DMS 273 (cell line): ENCODE data around the gene KRTAP10-11.
"Not testable (repeated sequence)": the region's sequence is repeated elsewhere in the genome, so short reads cannot be mapped to it uniquely, and the experiment has no call there.

ENCODE experiments used
- DNase-seq: peaks from one replicate; lab custom pipeline; 2025; ENCODE audit not compliant: unreplicated experiment; lab: John Stamatoyannopoulos, UW

Gene KRTAP10-11

DNA sequence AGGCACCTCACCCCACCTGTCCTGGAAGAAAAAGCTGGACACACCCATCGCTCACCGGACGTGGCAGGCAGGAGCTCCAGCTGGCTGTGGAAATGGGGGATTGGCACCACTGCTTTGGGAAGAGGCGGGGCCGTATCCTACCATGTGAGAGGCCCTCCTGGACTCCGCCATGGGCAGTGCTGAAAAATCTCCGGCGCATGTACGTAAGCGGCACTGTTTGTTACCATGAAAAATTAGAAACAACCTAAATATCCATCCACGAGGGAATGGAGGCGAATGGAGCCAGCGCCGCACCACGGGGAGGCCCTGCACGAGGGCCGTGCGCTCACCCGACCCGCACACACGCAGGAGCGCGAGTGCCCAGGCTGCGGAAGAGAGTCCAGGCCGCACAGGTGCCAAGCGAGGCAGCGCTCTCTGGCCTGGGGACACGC, 31.2 kb upstream of the KRTAP10-11 start:
- no peak for DNase-seq

DNA sequence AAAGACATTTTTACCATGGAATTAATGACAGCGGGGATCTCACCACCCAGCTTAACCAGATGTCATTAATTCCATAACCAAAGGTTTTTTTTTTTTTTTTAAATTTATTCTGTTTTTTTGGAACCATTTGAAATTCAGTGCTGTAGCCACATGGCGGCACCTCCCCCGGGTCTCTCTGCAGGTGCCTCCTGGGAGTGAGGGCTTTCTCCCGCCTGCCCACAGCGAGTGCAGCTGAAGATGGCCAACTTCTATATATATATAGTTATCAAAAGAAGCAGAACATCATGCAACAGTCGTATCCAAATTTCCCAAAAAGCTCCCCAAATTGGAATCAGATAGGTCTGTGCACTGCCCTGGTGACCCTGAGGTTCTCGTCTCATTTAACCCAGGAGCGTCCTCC, 30.7 kb upstream of the KRTAP10-11 start:
- DNase-seq = no peak

DNA sequence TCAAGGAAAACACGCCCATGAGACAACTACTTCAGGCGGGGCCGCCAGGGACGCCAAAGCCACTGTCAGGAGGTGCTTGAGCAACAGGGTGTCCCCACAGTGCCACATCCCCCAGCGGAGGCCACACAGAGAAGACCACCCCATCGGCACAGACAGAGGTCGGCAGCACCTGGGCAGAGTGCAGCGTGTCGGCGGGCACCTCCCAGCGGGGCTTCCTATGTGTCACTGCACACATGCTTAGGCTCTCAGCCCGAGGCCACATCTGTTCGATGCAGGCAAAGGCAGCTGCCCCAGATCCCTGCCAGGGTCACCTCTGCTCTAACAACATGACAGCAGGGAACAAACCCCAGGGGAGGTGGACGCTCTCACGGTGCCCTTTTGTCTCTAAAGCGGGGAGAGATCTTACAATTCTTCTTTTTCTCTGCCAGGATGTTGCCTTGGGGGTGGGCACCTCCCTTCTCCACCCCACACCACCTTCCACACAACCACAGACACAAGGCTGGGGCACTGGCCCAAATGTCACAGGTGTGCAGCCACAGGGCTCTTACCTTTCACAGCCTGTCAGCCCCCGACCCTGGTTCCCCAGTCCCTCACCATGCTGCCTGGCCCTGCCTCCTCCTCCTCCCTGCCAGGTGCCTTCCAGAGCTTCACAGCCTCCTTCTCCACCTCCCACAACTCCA, 30.2 kb upstream of the KRTAP10-11 start:
- DNase-seq = peak; percentile 59

DNA sequence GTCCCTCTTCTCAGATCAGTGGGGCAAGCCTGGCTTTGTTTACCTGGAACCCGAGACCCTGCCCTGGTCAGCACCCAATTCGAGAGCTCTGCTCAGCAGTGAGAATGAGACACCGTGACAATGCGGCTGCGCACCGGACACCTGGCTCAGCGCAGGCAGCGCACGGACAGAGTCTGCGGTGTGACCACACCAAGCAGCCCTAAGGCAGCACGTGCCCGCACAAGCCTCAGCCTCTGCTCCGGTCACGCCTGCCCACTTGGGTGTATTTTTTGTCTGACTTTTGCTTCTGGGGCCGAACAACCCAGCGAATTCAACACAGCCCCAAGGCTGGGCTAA, 29.7 kb upstream of the KRTAP10-11 start:
- DNase-seq = no peak

DNA sequence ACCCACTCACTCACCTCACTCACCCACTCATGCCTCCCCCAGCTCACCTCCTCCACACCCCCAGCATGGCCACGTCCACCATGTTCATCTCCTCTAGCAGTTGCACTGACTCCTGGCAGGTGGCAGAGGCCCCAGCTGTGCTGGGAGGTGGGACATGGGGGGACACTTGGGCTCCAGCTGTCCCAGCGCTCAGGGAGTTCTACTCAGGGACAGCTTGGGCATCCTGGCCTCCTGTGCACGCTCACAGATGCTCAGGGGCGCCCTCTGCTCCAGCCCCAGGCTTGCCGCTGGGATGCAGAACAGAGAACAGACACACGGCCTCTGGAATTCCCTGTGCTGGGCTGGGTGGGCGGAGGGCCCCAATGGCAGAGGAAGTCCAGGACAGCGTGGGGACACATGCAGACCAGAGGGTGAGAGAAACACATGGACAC, 29.1 kb upstream of the KRTAP10-11 start:
- DNase-seq = no peak

DNA sequence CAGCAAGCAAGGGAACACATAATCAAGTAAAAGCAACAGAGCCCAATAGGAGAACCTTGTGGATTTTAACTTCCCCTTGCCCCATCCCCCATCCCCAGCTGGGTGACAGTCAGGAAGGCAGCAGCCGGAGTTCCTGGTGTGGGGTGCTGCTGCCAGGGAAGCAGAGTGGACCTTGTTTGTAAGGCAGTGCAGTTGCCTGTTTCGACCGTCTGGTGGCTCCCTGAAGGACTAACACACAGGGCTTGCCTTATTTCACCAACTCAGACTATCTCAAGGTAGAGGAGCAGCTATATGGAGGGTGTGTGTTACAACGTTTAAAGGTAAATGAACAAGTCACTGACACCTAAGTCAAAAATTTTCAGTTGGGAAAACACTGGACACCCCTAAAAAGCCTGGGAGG, 27.7 kb upstream of the KRTAP10-11 start:
- DNase-seq = no peak

DNA sequence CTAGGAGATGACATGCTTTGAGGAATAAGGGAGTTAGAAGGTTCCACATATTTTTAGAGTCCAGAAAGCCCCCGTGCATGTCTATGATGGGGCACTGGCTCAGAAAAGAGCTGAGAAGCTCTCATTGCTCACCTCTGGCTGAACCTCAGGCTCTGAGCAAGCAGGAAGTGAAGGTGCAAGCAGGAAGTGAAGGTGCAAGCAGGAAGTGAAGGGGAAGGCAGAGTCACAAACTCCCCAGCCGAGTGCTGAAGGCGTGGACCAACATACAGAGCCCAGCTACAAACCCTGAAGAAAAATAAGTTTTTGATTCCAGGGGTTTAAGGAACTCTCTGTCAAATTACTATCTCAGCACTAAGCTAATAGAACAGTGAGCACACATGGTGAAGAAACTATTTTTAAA, 27.3 kb upstream of the KRTAP10-11 start:
- DNase-seq = no peak

DNA sequence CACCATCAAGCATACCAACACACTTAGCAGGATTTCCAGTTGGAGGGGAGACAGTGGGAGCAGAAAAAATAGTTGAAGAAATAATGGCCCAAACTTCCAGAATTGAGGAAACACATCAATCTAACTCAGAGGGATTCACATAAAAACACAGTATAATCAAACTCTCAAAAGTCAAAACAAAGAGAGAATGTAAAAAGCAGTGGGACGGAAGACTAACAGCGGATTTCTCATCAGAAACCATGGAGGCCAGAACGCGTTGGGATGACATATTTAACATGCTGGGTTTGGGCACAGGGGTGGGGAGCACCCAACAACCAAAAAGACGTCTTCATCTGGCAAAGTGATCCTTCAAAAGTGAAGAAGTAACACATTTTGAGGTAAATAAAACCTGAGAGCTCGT, 26.3 kb upstream of the KRTAP10-11 start:
- DNase-seq = no peak

DNA sequence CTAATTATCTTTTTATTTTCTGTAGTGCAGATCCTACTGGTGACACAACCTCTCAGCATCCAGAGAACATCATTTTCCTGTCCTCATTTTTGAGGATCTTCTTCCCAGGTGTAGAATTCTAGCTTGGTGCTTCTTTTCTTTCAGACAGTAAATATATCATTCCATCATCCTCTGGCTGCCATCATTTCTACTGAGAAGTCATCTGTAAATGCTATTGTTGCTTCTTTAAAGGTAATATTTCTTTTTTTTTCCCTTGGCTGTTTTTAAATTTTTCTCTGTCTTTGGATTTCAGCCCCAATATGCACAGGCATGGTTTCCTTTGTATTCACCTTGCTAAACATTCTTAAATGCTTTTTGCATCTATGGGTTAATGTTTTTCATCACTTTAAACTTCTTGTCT, 22.6 kb upstream of the KRTAP10-11 start:
- no peak for DNase-seq

DNA sequence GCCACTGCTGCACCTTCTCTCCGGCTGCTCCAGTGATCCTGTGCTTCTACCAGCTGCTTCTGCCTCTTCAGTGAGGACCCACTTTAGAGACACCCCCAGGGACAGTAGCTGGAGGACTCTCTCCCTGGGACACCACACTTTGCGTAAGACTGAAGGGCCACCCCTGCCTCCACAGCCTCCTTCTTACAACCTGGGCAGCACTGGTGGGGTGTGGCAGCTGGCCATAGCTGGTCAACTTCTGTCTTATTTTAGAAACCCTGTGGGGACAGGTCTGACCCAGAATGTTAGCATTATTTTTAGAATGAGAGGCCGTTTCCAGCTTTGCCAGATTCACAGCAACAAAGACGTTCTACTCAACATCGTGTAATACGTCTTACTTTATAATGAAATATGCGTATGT, 20.5 kb upstream of the KRTAP10-11 start:
- no peak for DNase-seq

DNA sequence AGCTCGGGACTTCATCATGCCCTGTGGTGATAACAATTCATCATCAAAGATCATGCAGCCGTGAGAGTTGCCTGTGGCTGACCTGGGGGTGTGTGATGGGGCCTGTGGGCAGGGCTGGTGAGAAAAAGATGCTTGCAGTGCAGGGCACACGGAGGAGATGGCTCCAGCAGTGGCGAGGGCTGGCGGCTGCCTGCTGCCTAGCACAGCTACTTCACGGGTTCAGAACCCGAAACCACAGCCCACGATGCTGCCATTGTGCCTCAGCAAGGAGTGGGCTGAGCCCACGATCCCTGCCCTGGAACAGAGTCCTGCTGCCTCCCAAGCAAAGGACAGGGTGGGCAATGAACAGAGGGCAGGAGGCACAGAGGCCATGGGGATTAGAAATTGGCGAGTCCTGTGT, 20.0 kb upstream of the KRTAP10-11 start:
- no peak for DNase-seq

DNA sequence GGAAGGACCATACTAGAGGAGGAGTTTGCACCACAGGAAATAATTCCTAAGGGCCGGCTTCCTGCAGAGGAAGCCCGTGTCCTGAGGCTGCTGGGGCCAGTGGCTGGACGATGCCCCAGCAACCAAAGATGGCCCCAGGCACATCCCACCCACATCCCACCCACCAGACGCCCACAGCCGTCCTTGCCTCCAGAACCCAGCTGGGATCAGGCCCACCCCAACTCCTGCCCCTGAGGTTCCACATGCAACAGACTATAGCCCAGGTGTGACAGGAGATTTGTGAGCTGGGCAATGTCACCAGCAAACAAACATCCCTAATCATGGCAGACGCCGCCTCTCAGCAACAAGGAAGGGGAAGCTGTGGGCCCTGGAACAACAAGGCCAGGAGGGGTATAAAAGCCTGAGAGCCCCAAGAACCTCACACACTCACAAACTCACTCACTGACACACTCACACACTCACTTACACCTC, 19.5 kb upstream of the KRTAP10-11 start, which contains the start of gene KRTAP10-9:
Gene KRTAP10-9, plus strand, starts transcription at position 421 of the 471 bp plus-strand sequence. CDS start 79 bp downstream, outside the sequence.
- no peak for DNase-seq

DNA sequence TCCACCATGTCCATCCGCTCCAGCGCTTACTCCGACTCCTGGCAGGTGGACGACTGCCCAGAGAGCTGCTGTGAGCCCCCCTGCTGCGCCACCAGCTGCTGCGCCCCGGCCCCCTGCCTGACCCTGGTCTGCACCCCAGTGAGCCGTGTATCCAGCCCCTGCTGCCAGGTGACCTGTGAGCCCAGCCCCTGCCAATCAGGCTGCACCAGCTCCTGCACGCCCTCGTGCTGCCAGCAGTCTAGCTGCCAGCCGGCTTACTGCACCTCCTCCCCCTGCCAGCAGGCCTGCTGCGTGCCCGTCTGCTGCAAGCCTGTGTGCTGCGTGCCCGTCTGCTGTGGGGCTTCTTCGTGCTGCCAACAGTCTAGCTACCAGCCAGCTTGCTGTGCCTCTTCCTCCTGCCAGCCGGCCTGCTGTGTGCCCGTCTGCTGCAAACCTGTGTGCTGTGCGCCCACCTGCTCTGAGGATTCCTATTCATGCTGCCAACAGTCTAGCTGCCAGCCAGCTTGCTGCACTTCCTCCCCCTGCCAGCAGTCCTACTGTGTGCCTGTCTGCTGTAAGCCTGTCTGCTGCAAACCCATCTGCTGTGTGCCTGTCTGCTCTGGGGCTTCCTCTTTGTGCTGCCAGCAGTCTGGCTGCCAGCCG, 18.9 kb upstream of the KRTAP10-11 start:
- DNase-seq = peak; percentile 65

DNA sequence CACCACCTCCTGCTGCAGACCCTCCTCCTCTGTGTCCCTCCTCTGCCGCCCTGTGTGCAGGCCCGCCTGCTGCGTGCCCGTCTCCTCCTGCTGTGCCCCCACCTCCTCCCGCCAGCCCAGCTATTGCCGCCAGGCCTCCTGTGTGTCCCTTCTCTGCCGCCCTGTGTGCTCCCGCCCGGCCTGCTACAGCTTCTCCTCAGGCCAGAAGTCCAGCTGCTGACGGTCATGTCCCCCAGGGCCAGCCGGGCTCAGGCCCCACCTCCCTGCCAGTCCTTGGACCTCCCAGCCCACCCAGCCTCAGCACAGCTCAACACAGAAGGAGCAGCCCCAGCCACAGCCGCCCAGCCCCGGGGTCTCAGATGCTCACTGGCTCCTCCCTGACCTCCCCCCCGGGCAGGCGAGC, 18.4 kb upstream of the KRTAP10-11 start:
- not testable (repeated sequence) for DNase-seq

DNA sequence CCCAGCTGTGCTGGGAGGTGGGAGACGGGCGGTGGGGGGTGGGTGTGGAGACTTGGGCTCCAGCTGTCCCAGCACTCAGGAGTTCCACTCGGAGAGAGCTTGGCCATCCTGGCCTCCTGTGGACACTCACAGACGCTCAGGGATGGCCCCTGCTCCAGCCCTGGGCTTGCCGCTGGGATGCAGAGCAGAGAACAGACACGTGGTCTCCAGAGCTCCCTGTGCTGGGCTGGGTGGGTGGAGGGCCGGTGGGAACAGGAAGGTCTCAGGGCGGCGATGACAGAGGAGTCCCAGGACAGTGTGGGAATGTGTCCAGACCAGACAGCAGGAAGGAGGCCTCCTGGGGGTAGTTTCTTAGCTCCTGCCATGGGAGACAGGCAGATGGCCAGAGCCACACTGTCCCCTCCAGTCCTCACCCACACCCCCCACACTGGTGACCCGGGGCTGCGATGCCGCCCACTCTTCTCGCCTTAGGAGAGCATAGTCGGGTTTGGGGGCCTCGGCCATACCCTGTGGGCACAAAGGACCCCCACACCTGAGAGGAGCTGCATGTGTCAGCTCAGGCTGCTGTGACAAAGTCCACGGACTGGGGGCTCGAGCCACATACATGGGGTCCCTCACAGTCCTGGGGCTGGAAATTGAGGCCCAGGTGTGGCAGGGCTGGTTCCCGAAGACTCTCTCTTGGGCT, 17.4 kb upstream of the KRTAP10-11 start:
- DNase-seq = no peak

DNA sequence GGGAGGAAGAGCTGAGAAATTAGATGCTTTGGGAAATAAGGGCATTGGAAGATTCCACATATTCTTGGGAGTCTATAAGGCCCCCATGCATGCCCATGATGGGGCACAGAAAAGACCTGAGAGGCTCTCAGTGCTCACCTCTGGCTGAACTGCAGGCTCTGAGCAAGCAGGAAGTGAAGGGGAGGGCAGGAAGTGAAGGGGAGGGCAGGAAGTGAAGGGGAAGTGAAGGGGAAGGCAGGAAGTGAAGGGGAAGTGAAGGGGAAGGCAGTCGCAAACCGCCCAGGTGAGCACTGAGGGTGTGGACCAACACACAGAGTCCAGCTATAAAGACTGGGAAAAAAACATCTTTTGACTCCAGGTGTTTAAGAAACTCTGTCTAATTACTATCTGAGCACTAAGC, 15.8 kb upstream of the KRTAP10-11 start:
- DNase-seq = no peak

DNA sequence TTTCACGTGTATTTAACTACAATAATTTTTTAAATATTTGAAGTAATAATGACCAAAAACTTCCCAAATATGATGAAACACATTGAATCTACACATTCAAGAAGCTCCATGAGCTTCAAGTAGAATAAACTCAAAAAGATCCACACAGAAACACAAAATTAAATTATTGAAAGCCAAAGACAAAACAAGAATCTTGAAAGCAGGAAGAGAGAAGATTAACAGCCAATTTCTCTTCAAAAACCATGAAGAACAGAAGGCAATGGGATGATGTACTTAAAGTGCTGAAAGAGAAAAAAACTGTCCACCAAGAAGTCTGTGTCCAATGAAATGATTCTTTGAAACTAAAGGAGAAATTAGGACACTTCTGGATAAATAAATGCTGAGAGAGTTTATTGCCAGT, 14.1 kb upstream of the KRTAP10-11 start:
- no peak for DNase-seq

DNA sequence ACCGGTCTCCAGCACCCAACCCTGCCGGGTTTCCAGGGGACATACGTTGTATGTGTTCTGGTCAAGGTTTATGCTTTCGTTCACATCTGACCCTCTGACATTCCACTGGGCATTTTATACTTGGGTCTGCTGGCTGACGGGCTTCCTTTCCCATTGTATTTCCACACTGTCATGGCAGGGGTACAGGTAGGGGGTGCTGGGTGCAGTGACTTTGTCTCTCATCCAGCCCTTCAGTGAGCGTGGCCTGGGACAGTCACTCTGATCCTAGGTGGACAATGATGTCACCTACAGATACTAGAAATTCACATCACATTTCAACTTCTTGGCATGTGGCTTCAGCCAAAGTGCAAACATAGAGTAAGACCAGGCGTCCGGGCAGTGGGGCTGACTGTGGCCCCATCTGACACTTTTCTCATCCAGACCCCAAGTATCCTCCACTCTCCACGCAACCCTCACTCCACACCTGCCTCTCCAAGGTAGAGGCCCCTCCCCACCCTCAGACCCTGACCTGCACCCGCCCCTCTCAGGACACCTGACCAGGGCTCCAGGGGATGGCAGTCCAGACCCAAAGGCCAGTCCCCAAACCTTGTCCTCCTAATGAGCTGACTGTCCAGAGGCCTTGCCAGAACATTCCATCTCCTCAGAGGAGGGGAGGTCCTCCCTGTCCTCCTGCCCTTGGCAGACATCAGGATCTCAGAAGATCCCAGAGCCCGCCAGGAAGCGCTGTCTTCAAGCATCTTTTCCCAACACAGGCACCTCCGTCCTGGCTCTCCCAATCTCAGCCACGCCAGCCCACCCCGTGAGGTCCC, 9.8 kb upstream of the KRTAP10-11 start:
- no peak for DNase-seq

DNA sequence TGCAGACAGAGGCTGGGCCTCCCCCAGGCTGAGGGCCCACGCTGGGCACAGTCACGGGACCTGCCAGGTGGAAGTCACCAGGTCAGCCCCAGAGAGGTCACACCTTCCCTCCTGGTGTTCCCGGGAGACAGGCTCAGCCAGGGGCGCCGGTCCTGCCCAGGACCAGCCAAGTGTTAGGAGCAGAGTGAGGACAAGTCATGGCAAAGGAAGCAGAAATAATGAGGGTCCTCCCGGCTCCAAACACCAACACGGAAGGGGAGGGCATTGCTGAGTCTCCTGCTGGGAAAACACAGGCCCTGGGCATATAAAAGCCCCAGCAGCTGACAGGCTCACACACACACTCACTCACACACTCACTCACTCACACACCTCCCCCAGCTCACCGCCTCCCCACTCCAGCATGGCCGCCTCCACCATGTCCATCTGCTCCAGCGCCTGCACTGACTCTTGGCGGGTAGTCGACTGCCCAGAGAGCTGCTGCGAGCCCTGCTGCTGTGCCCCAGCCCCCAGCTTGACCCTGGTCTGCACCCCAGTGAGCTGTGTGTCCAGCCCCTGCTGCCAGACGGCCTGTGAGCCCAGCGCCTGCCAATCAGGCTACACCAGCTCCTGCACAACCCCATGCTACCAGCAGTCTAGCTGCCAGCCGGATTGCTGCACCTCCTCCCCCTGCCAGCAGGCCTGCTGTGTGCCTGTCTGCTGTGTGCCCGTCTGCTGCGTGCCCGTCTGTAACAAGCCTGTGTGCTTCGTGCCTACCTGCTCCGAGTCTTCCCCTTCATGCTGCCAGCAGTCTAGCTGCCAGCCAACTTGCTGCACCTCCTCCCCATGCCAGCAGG, 9.0 kb upstream of the KRTAP10-11 start, which contains the start of gene KRTAP10-10:
Gene KRTAP10-10, plus strand, starts transcription at position 339 of the 833 bp plus-strand sequence. Its CDS starts 62 bp downstream, at position 401.
- DNase-seq = peak; percentile 80

DNA sequence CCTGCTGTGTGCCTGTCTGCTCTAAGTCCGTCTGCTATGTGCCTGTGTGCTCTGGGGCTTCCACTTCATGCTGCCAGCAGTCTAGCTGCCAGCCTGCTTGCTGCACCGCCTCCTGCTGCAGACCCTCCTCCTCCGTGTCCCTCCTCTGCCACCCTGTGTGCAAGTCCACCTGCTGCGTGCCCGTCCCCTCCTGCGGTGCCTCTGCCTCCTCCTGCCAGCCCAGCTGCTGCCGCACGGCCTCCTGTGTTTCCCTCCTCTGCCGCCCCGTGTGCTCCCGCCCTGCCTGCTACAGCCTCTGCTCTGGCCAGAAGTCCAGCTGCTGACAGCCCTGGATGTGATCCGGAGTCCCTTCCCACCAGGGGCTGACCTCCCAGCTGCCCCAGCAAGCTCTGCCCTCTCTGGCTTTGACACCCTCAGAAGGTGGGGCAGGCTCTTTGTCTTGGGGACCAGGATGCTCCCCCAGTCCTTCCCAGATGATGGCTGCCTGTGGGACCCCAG, 8.3 kb upstream of the KRTAP10-11 start:
- peak; percentile 74 for DNase-seq
